Mesothelial cell of epicardium (in vitro differentiated cells): ENCODE data around the gene NAA80. TPM values are rescaled to one million over a fixed set of nuclear protein-coding genes. Genes with fewer than 3 reads are reported as not detected.
A peak's percentile ranks its signal among the peaks of the same experiment; 100 is the strongest.

Experiments used
- DNase-seq, 2 experiments: peaks; one replicate each; pipeline ENCODE4 v3.0.0; 2021; ENCODE audit warnings: low spot score in 2 of 2; ENCODE audit not compliant: unreplicated experiment in 2 of 2
- H3K27ac Mint-ChIP-seq: 2 replicates; pipeline ENCODE4 v1.8.0; 2021; ENCODE audit warnings: mixed read lengths
- H3K27me3 Mint-ChIP-seq: 2 replicates; pipeline ENCODE4 v1.8.0; 2021; ENCODE audit warnings: low read depth, mixed read lengths
- H3K36me3 Mint-ChIP-seq: 2 replicates; pipeline ENCODE4 v1.8.0; 2021; ENCODE audit warnings: mixed read lengths
- H3K4me1 Mint-ChIP-seq: 2 replicates; pipeline ENCODE4 v1.8.0; 2021; ENCODE audit warnings: mixed read lengths
- H3K4me3 Mint-ChIP-seq: 2 replicates; pipeline ENCODE4 v1.8.0; 2021; ENCODE audit warnings: mild to moderate bottlenecking, moderate library complexity, mixed read lengths
- H3K9me3 Mint-ChIP-seq: 2 replicates; pipeline ENCODE4 v1.8.0; 2021; ENCODE audit warnings: mixed read lengths
- CTCF ChIP-seq: fragments of 200-600 bp; sonication (generic); IDR thresholded peaks from one replicate; pipeline ENCODE4 v1.5.0; 2021; ENCODE audit warnings: antibody characterized with exemption; ENCODE audit not compliant: unreplicated experiment
- total RNA-seq: library from RNA; stranded (reverse); gene quantifications from 3 replicates; pipeline ENCODE4 v1.2.1, GENCODE V29; 2021

Gene NAA80
- total RNA-seq, 1 donor from 2014 or later: 17.3 TPM

GRCh38 chr3:50333744-50334328, 34.6 kb upstream of the NAA80 start:
- peak overlapping the region; percentile 67 for H3K27ac Mint-ChIP-seq
- H3K4me1 Mint-ChIP-seq: peaks cover 34% of the 10 kb centered on the region
- no peak overlapping the region for H3K4me3 Mint-ChIP-seq
- no peak for TF ChIP-seq CTCF
- no peak for DNase-seq
- no peaks in the 10 kb centered on the region for H3K9me3 Mint-ChIP-seq
- H3K27me3 Mint-ChIP-seq: peaks cover 4% of the 10 kb centered on the region
- peaks cover 5% of the 10 kb centered on the region for H3K36me3 Mint-ChIP-seq

DNA sequence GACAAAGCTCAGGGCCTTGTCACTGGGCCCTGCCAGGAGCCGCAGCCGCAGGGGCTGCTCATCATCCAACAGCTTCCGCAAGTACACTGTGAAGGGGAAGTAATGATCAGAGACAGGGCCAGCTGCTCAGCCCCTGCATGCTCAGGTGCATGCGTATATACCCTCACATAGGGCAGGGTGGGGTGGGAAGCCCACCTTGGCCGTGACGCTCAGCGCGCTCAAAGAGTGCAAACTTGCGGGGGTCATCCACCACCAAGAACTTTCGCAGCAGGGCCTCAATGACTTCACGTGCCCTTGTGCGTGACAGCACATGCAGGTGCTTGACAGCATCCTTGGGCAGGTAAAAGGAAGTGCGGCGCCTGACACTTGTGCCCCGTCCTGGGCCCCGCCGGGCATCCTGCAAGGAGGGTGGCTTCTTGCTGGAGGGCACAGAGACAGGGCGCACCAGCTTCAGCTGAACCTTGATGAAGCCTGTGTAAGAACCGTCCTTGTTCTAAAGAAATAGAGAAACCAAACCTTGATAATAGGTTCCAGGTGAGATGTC, 32.2 kb upstream of the NAA80 start:
- H3K36me3 Mint-ChIP-seq: peaks cover 5% of the 10 kb centered on the region
- no peaks in the 10 kb centered on the region for H3K9me3 Mint-ChIP-seq
- no peak overlapping the region for H3K27ac Mint-ChIP-seq
- no peak overlapping the region for H3K4me3 Mint-ChIP-seq
- peaks cover 32% of the 10 kb centered on the region for H3K4me1 Mint-ChIP-seq
- no peak for TF ChIP-seq CTCF
- no peaks in the 10 kb centered on the region for H3K27me3 Mint-ChIP-seq
- DNase-seq: no peak

GRCh38 chr3:50330330-50330729, 31.1 kb upstream of the NAA80 start:
- Mint-ChIP-seq H3K36me3 (peaks cover 5% of the 10 kb centered on the region), H3K27me3 (no peaks in the 10 kb centered on the region), H3K4me1 (peaks cover 24% of the 10 kb centered on the region), H3K4me3 (no peak overlapping the region), H3K9me3 (no peaks in the 10 kb centered on the region), H3K27ac (no peak overlapping the region)
- no peak for DNase-seq
- TF ChIP-seq CTCF: no peak

- H3K36me3 Mint-ChIP-seq: peaks cover 5% of the 10 kb centered on the region
- TF ChIP-seq CTCF: no peak
- peak; percentile 91 to 94 for DNase-seq
- no peaks in the 10 kb centered on the region for H3K27me3 Mint-ChIP-seq
- H3K27ac Mint-ChIP-seq: peak within 1 kb of the TSS; percentile 90
- peak within 1 kb of the TSS; percentile 90 for H3K4me3 Mint-ChIP-seq
- peaks cover 20% of the 10 kb centered on the region for H3K4me1 Mint-ChIP-seq
- no peaks in the 10 kb centered on the region for H3K9me3 Mint-ChIP-seq
Observed at GRCh38 chr3:50327943-50328691, 28.9 kb upstream of the NAA80 start, which contains the start of gene TUSC2. Gene TUSC2 (minus strand): TSS chr3:50328223. CDS start chr3:50328099, 124 bp downstream.

- no peak for DNase-seq
- H3K27me3 Mint-ChIP-seq: no peaks in the 10 kb centered on the region
- H3K4me1 Mint-ChIP-seq: peaks cover 28% of the 10 kb centered on the region
- no peaks in the 10 kb centered on the region for H3K9me3 Mint-ChIP-seq
- no peak overlapping the region for H3K27ac Mint-ChIP-seq
- TF ChIP-seq CTCF: no peak
- peak overlapping the region; percentile 90 for H3K4me3 Mint-ChIP-seq
- peaks cover 5% of the 10 kb centered on the region for H3K36me3 Mint-ChIP-seq
Observed at GRCh38 chr3:50327129-50327528, 27.9 kb upstream of the NAA80 start.
